GM19025 (cell line): Measurements from ENCODE around the gene ARHGEF12.
A peak's percentile ranks its signal among the peaks of the same experiment; 100 is the strongest.

ENCODE experiments used
- ATAC-seq: cut with Tn5 transposase; IDR thresholded peaks from one replicate; pipeline ENCODE4 v1.9.1; 2021; ENCODE audit warnings: mild to moderate bottlenecking, low read depth, moderate library complexity; ENCODE audit not compliant: unreplicated experiment

Gene ARHGEF12

GRCh38 chr11:120339394-120339890 lies 3.2 kb downstream of the ARHGEF12 start:
- ATAC-seq = no peak

DNA sequence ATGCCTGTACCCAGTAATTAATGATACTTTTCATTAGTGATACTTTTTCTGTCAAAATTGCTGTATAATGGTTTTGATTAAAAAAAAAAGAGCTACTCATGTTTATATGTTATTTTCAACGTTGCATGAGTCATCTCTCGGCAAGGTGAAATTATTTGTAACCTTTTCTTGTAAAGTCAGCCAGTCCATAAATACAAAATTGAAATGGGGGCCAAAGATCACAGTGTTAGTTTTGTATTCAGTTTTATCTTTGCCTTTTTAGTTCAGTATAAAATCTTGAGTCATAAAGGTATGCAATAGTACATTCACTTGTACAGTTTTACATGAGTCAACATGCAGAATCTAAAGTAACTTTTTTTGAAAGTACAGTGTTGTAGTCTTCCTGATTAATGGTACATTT lies 4.3 kb downstream of the ARHGEF12 start:
- no peak for ATAC-seq

DNA sequence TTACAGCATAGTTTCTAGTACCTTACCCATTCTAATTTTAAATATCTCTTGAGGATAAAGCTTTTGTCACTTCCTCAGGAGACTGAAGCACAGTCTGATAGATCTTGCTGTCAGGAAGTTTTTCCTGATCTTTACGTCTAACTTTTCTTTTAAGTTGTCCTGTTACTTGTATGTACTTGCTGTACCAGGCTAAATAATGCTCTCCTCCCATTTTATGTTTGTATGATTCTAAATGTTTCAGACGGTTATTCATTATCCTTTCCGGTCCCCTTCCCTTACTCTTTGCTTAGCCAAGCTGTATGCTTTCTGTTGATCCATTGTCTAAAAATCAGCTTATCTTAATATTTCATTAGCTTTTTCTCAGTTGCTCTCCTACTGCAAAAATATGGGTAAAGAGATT lies 6.0 kb downstream of the ARHGEF12 start:
- ATAC-seq = no peak

- ATAC-seq = no peak
Measured at GRCh38 chr11:120342678-120343077, 6.5 kb downstream of the ARHGEF12 start.

GRCh38 chr11:120343429-120343828 lies 7.2 kb downstream of the ARHGEF12 start:
- ATAC-seq = no peak

DNA sequence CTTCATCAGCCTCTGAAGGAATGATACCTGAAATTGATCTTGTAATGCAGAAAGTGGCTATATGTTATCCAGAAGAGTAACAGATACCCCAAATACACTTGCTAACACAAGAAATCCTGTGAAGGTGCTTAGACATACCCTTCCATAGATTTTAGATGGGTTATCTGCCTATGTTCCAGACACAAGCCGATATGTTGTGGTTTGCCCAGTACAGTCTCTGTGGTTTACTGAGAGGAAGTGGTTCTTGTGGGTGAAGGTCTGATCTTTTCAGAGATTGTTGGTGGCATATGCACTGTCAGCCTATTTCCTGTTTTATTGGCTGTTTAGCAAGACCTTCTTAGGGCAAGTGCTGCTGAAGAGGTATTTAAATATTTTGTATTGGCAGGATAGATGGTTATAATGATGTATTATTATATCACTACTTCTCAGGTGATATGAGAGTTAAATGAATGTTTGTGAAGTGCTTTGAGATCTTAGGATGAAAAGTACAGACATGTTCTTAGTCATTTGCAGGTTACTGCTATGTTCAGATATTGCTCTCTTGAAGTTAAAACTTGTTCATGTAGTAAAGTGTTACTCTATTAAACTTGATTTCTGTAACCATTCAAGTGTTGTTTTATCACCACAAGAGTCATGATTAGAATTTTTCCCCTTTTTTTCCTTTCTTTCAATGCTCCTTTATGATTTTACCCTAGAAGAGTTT lies 8.2 kb downstream of the ARHGEF12 start:
- ATAC-seq = peak; percentile 80

- ATAC-seq = no peak
Measured at GRCh38 chr11:120346233-120346632, 10.0 kb downstream of the ARHGEF12 start.

GRCh38 chr11:120350637-120351036 lies 14.4 kb downstream of the ARHGEF12 start:
- ATAC-seq = no peak

DNA sequence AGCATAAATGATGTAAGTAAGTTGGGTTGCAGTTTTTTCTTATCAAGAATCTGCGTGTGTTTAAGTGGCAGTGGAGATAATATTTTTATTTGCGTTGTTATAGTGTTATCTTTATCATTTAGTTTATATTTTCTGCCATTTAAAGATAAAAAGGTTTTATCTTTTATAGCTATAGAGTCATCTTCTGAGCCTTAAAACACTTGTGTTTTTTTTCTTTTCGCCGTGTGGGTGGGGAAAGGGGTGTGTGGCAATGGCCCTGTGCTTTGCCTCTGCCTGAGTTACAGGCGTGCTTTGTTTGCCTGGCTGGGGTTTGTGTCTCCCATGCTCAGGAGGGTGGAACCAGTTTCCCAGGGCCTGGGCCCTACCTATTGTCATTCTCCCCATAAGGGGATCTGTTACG lies 16.2 kb downstream of the ARHGEF12 start:
- no peak for ATAC-seq

DNA sequence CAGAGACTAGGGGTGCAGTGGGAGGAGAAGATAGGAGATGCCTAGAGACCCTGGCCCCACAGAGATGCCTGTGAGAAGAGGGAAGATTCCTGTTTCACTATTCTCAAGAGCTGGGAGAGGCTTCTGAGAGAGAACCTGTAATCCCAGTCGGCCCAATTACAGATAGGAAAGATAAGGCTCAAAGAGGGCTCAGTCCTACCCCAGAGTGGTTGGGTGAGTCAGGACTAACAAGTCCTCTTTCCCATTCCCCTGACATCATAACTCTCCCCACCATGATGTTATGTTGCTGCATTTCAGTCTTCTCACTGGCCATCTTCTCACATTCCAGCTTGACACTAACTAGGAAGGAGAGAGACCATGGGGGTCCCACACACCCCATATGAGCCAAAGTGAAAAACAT lies 17.9 kb downstream of the ARHGEF12 start:
- no peak for ATAC-seq

DNA sequence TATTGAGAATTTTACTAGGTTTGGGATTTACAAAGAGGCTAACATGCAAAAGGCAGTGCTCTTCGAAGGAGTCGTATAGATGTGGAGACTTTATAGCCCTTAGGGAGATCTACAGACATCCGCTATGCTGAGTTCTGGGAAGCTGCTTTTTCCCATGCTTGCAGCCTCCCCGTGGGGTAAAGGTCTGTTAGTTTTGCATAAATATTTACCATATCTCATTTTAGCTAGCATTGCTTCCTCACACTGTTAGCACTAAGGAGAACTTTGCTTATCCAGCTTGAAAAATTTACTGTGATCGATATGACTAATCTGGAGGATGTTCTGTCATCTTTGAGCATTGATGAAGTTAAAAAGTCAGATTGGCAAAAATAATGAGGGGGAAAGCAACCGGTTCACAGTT lies 18.6 kb downstream of the ARHGEF12 start:
- no peak for ATAC-seq

- no peak for ATAC-seq
Measured at GRCh38 chr11:120357620-120358019, 21.4 kb downstream of the ARHGEF12 start.

DNA sequence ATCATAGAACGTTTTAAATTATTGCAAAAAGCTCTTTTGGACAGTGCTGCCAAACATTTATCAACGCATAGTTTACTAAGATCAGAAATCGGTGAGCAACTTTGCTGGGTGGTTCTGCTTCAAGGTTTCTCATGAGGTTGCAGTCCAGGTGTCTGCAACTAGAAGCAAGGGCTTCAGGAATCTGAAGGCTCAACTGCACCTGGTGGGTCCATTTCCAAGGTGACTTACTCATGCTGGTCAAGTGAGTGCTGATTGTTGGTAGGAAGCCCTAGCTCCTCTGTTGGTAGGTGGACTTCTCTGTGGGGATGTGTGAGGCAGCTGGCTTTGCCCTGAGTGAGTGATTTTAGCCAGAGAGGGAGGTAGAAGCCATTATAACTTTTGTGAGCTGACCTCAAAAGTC lies 22.5 kb downstream of the ARHGEF12 start:
- no peak for ATAC-seq

- no peak for ATAC-seq
Measured at GRCh38 chr11:120363436-120363835, 27.2 kb downstream of the ARHGEF12 start.

DNA sequence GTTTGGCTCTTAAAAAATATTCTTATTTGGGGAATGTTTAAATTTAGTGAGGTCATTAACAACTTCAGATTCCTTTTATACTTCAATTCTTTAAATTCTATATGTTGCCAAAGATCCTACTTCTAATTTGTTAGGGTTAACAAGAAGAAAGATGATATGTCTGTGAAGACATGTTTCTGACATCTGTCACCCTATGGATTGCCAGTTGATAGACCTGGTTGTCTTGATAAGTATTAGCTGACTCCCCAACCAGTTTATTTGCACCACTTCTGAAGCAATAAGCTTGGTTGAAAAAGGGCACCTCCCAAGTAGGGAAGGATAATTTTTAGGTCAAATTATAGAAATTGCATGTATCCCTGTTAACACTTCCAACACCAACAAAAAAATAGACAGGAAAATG lies 29.3 kb downstream of the ARHGEF12 start:
- ATAC-seq = no peak

- no peak for ATAC-seq
Measured at GRCh38 chr11:120372296-120372695, 36.1 kb downstream of the ARHGEF12 start.

DNA sequence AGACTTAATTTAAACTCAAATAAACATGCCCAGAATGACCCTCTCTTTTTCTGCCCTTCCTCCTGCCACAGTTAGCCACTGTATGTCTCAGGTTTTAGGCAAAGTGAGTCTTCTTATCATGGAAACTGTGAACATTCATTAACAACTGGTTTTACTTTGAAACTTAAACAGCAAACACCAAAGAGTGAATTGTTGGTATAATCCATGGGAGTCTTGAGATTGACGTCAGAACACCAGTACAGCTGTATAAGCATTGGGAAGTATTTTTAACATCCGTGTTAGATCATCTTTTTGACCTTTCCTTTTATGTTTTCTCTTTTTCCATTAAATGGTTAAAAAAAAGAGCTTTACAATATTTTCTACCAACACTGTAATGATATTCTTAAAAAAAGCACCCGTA lies 38.9 kb downstream of the ARHGEF12 start:
- no peak for ATAC-seq

DNA sequence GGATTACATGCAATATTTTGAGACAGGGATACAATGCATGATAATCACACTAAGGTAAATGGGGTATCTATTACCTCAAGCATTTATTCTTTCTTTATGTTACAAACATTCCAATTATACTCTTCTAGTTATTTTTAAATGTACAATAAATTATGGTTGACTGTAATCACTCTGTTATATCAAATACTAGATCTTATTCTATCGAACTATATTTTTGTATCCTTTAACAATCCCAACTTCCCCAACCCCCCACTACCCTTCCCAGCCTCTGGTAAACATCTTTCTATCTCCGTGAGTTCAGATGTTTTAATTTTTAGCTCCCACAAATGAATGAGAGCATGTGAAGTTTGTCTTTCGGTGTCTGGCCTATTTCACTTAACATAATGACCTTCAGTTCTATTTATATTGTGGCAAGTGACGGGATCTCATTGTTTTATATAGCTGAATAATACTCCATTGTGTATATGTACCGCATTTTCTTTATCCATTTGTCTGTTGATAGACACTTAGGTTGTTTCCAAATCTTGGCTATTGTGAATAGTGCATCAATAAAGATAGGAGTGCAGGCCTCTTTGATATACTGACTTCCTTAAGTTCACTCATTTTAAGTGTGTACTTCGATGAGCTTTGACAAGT lies 40.5 kb downstream of the ARHGEF12 start:
- no peak for ATAC-seq

- no peak for ATAC-seq
Measured at GRCh38 chr11:120378474-120378873, 42.3 kb downstream of the ARHGEF12 start.

- ATAC-seq = no peak
Measured at GRCh38 chr11:120381401-120381800, 45.2 kb downstream of the ARHGEF12 start.

DNA sequence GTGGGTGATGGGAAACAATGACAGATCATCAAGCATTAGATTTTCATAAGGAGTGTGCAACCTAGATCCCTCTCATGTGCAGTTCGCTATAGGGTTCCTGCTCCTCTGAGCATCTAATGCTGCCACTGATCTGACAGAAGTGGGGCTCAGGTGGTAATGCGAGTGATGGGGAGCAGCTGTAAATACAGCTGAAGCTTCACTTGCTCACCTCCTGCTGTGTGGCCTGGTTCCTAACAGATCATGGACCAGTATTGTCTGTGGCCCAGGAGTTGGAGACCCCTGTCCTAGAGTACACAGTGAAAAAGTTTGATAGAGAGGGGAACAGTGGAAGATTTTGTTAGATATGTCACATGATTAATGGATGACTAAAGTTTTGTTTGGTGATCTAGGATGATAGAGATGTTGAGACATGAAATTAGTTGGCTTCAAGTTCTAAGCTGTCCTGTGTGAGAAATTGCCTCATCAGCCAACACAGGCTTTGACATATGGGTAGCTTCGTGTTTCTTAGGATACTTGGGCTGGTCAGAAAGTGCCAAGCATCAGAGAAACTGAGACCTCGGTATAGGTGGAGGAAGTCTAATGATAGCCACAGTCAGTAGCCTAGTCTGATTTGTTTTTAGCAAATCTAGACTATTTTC lies 47.4 kb downstream of the ARHGEF12 start:
- no peak for ATAC-seq

GRCh38 chr11:120384476-120384875 lies 48.3 kb downstream of the ARHGEF12 start:
- no peak for ATAC-seq
